ENCODE data around the gene ANP32A.

Gene ANP32A

DNA sequence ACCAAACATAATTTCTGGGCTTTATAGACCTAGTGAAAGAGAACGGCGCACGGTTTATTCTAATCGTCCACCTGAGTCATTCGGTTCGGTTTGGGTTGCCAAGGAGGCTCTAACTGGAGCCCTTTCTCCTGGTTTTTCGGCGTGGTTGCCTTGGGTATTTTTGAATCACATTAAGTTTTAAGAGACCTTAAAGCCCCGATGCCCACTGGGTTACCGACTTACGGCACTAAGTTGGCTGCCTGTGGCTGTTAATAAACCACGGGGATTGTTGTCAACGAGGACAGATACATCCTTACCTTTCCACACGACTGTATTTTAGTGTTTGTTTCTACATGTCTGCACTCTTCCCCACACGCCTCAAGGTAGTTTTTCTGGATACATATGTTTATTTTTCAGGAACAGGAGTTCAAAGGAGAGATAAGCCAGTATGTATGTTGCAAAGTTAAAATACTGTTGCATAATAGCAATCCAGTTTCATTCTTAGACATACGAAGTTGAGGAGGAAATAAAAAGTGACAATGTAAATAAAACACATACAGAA is 1.2 kb upstream of the ANP32A start:
- peak; percentile 64 for DNase-seq
- in situ Hi-C loops (cut with MboI; ENCODE audit: low pct_unique_long_range_greater_than_20kb, low sequenced_read_pairs): no loop called here

DNA sequence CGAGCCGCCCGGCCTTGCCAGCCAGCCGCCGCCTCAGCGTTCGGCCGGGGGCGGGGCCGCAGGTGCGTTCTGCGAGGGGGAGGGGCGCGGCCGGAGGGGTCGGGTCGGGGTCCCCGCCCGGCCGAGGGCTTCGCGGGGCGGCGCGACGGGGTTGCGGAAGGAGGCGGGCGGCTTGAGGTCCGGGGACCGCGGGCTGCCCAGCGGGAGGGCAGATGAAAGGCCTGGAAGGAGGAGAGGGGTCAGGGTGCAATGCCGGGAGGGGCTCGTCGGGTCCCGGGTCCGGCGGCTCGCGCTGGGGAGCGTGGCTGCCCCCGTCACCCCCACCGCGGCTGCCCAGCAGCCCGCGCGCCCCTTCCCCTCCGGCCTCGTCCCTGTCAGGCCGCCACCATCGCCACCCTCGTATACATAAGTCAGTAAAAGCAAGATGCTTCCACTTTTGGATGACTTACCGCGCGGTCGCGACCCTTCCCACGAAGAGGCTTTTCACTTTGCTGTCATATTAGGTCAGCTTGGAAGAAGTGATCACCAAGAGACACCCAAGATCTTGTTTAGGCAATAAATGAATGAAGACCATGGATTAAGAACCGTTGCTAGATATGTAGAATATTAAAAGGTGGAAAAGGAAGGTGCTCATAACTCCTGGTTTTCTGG is 620 bp upstream of the ANP32A start:
- peak; percentile 64 for DNase-seq
- in situ Hi-C loops (cut with MboI; ENCODE audit: low pct_unique_long_range_greater_than_20kb, low sequenced_read_pairs): no loop called here

GRCh38 chr15:68819495-68820294 is 1.0 kb downstream of the ANP32A start:
- peak; percentile 86 for DNase-seq

GRCh38 chr15:68818769-68819494 is 1.8 kb downstream of the ANP32A start:
- peak; percentile 97 for DNase-seq
- in situ Hi-C loops (cut with MboI; ENCODE audit: low pct_unique_long_range_greater_than_20kb, low sequenced_read_pairs): no loop called here

More at GRCh38 chr15:68819495-68820294, 1.0 kb downstream of the ANP32A start:
- in situ Hi-C loops (cut with MboI; ENCODE audit: low pct_unique_long_range_greater_than_20kb, low sequenced_read_pairs): no loop called here

GRCh38 chr15:68818066-68818768 is 2.5 kb downstream of the ANP32A start:
- peak; percentile 88 for DNase-seq
- in situ Hi-C loops (cut with MboI; ENCODE audit: low pct_unique_long_range_greater_than_20kb, low sequenced_read_pairs): no loop called here

GRCh38 chr15:68817304-68818065 is 3.2 kb downstream of the ANP32A start:
- peak; percentile 92 for DNase-seq
- in situ Hi-C loops (cut with MboI; ENCODE audit: low pct_unique_long_range_greater_than_20kb, low sequenced_read_pairs): no loop called here

- in situ Hi-C loops (cut with MboI; ENCODE audit: low pct_unique_long_range_greater_than_20kb, low sequenced_read_pairs): no loop called here
- no peak for DNase-seq
These were observed 3.8 kb downstream of the ANP32A start for GRCh38 chr15:68816795-68817303.

GRCh38 chr15:68816158-68816557 is 4.5 kb downstream of the ANP32A start:
- no peak for DNase-seq
- in situ Hi-C loops (cut with MboI; ENCODE audit: low pct_unique_long_range_greater_than_20kb, low sequenced_read_pairs): no loop called here

DNA sequence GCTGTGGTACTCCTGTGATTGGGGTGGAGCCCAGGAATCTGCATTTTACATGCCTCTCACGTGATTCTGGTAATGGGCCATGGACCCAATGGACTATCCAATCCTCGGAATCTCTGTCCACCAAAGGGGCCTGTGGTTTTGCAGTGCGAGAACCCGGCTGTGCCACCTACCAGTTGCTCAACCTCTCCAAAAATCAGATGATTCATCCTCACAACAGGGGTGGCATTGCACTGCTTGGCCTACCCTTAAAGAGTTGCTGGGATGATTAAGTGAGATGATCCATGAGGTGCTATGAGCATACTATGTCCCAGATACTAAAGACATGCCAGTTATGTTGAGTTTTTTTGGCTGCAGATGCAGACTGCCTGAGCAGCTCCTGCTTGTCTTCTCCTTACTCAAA is 5.1 kb downstream of the ANP32A start:
- no peak for DNase-seq
- in situ Hi-C loops (cut with MboI; ENCODE audit: low pct_unique_long_range_greater_than_20kb, low sequenced_read_pairs): no loop called here

DNA sequence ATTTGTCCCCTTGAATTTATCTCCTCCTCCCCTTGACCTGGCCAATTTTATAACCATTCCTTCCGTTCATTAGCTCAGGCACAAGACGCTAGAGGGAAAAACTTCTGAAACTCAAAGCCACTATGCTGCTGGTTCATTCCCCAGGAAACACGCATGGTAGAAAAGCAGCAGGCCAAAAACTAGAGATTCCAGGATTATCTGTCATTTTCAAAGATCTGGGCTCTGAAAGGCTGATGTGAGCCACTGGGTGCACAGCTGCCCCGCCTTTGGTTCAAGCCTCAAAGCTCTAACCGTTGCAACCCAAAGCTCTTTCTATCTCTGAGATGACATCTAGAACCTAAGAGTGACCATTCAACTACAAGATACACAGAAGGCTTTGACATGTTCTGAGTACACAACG is 6.1 kb downstream of the ANP32A start:
- in situ Hi-C loops (cut with MboI; ENCODE audit: low pct_unique_long_range_greater_than_20kb, low sequenced_read_pairs): no loop called here
- no peak for DNase-seq

- in situ Hi-C loops (cut with MboI; ENCODE audit: low pct_unique_long_range_greater_than_20kb, low sequenced_read_pairs): no loop called here
- DNase-seq: no peak
These were observed 7.9 kb downstream of the ANP32A start for GRCh38 chr15:68812597-68813431.

DNA sequence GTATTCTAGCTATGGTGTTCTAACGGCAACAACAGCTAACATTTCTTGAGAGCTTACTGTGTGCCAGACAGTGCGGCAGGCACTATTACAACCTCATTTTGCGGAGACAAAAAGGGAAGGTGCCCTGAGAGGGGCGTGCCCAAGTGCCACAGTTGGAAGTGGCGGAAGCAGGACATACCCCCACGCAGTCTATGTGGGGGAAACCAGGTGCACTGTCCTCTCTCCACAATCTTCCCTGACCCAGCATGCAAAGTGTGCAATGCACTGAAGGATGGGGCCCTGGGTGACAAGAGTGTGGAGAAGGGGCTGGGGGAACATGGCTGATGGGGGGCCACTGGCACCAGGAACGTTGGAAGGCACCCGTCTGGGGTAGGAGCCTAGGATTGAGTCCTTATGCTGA is 8.6 kb downstream of the ANP32A start:
- peak; percentile 52 for DNase-seq
- in situ Hi-C loops (cut with MboI; ENCODE audit: low pct_unique_long_range_greater_than_20kb, low sequenced_read_pairs): no loop called here

DNA sequence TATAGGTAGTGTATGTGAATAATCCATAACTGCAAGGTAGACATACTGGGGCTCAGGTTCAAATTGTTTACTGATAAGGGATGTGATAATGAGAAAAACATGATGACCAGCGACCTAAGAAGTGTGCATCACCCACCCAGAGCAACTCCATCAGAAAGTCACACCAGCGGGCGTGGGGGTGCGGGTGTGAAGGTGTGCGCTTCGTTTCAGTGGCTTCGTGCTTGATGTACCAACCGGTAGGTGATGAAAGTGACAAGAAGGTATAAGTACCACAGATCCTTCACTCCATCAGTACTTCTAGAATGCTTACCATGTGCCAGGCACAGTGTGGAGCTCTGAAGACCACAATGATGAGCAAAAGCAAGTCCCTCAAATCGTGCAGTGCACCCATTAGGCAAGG is 11.2 kb downstream of the ANP32A start:
- in situ Hi-C loops (cut with MboI; ENCODE audit: low pct_unique_long_range_greater_than_20kb, low sequenced_read_pairs): no loop called here
- DNase-seq: no peak

DNA sequence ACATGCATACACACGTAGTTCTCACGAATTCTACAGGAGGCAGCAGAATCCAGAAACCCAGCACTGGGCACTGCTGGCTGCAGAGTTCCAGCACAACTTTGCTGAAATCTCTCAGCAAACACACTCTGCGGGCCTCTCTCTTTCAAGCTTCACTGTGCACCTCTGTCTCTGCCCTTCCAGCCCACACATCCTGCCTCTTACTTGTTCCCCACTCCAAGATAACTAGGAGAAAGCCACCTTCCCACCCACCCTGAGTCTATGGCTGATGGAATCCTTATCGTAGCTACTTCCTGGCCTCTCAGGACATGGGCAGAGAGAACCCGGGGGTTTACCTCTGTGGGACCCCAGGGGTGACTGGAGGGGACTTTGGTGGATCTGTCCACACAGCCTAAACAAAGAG is 11.9 kb downstream of the ANP32A start:
- DNase-seq: no peak
- in situ Hi-C loops (cut with MboI; ENCODE audit: low pct_unique_long_range_greater_than_20kb, low sequenced_read_pairs): no loop called here

DNA sequence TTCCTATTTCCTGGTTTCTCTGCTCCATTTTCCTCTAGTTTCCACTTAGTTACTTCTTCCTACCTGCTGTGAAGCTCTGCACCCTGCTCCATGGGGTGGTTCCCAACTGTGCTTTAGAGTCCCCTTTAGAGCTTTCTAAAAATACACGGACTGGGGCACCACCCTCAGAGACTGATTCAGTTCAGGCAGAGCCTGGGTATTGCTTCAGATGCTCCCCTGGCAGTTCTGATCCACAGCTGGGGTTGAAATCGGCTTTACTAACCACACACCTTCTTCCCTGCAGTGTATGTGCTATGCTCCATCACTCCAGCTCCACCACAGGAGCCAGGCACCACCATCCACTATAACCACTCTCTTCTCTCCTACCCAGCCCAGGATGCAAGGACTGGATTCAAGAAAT is 12.6 kb downstream of the ANP32A start:
- DNase-seq: no peak
- in situ Hi-C loops (cut with MboI; ENCODE audit: low pct_unique_long_range_greater_than_20kb, low sequenced_read_pairs): no loop called here

GRCh38 chr15:68807249-68807648 is 13.4 kb downstream of the ANP32A start:
- in situ Hi-C loops (cut with MboI; ENCODE audit: low pct_unique_long_range_greater_than_20kb, low sequenced_read_pairs): no loop called here
- DNase-seq: no peak

- DNase-seq: no peak
- in situ Hi-C loops (cut with MboI; ENCODE audit: low pct_unique_long_range_greater_than_20kb, low sequenced_read_pairs): no loop called here
These were observed 14.3 kb downstream of the ANP32A start for GRCh38 chr15:68806220-68807060.

Measured in KBM-7 (cell line).